CD4-positive, alpha-beta T cell treated with Interleukin-4 for 1 hour (primary cell): ENCODE results near the gene KRT38.
A peak's percentile ranks its signal among the peaks of the same experiment; 100 is the strongest.

Experiments
- DNase-seq, 2 donors: peaks; one replicate each; pipeline ENCODE4 v3.0.0-alpha.2; 2020 to 2022

KRT38 gene

DNA sequence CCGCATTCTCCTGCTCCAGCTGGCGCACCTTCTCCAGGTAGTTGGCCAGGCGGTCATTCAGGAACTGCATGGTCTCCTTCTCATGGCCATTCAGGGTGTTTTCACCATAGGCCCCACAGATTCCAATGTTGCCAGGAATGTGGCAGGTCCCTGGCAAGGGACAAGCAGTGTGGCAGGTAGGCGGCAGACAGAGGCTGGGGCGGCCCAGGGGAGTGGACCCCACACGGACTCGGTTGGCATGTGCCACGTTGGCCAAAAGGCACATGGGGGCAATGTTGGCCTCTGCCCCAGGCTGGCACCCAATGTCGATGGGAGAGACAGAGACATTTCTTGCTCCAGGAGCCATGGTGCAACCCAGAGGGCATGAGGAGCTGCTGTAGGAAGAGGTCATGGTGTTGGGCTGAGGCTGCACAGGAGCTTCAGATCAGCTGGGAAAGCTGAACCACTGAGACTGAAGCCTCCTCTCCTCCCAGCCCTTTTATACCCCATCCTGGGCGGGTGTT, at the start of gene KRT38:
TSS of gene KRT38 (minus strand) at position 453 of the 503 bp plus-strand sequence. CDS start at position 391, 62 bp downstream.
- DNase-seq, result no peak

DNA sequence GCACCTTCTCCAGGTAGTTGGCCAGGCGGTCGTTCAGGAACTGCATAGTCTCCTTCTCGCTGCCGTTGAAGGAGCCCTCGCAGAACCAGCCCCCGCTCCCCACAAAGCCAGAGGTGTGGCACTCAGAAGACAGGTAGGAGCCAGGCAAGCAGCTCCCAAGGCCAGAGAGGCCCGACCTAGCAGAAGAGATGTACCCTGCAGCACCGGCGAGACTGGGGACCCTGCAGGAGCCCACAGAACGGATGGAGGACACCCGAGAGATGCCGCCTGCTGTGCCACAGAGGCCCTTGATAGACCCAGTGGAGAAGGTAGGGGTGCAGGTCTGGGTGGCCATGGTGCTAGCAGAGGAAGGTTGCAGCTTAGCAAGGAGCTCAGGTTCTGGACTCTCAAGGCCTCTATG, 48.7 kb upstream of the KRT38 start, which contains the start of gene KRT36:
TSS of gene KRT36 (minus strand) at position 380 of the 400 bp plus-strand sequence. CDS start at position 334, 46 bp downstream.
- no peak for DNase-seq

DNA sequence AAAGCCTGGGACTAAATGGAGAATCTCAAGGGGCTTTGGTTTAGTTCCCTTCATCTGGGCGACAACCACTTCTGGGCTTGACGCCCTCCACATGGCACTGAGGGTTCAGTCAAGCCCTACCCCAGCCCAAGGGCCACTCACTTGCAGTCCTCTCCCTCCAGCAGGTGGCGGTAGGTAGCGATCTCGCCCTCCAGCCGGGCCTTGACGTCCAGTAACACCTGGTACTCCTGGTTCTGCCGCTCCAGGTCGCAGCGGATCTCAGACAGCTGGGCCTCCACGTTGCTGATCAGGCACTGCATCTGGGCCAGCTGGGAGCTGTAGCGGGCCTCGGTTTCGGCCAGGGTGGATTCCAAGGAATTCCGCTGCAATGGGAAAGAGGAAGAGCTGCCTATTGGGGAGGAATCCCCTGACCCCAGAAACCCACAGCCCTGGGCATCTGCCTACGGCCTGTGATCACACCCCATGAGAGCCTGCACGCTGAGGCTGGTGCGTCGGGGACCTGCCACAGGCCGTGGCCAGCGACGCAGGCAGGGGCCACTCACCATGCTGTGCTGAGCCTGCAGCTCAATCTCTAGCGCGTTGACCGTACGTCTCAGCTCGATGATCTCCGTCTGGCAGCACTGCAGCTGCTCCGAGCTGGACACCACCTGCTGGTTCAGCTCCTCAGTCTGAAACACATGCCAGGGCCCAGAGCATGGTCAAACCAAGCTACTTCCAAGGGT, 46.2 kb upstream of the KRT38 start:
- DNase-seq, result peak in 1 of 2 donors; percentile 35

DNA sequence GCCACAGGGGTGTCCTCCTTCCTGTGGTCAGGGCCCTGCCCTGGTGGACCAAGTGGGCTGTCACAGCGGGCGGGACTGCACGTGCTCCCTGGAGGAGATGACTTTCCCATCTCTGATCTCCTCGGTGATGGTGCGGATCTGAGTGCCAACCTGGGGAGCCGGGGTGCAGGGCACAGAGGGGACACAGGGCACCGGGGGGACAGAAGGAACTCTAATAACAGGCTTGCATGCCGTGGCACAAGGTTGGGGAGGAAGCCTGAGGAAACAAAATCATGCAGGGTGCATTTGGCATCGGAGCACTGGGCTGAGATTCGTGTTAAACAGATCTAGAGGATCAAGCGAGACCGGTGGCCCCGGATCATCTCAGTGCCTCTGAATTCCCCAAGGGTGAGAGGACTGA, 45.5 kb upstream of the KRT38 start:
- DNase-seq, result no peak

DNA sequence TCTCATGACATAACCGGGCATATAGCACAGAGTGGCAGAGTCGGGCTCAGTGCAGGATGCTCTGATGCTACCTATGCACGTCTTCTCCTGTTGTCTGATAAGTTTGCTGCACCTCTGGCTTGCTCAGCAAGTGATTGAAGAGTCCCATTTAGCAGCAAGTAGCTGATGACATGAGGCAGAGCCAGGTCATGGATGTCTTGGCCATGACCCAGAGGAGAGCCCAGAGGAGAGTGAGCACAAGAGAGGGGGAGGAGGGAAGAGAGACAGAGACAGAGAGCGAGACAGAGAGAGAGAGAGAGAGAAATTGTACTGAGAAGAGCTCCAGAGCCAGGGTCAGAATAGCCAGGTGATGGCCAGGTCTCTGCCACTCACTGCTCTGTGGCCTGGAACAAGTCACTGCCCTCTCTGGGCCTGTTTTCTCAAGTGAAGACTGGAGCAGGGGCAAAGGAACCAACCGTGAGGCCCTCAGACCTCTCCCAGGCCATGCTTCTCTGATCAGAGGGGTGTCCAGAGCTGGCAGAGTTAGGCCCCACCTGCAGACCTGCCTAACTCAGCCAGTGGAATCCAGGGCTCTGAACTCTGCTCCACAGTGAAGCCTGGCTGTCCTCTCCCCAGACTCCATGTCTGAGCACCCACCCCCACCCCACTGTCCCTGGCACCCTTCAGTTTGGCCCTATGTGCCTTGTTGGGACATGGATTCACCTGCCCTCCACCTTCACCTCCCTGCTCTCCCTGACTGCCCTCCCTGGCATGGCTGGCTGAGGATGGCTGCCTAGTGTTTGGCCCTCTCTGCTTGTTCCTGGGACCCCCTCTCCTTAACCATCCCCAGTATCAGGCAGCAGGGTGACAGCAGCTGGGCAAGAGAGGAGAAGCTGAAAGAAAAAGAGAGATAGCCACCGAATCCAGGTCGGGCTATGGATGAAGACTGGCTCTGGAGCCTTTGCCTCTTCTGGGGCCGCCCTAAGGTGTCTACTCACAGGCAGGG, 44.4 kb upstream of the KRT38 start:
- DNase-seq, result no peak

DNA sequence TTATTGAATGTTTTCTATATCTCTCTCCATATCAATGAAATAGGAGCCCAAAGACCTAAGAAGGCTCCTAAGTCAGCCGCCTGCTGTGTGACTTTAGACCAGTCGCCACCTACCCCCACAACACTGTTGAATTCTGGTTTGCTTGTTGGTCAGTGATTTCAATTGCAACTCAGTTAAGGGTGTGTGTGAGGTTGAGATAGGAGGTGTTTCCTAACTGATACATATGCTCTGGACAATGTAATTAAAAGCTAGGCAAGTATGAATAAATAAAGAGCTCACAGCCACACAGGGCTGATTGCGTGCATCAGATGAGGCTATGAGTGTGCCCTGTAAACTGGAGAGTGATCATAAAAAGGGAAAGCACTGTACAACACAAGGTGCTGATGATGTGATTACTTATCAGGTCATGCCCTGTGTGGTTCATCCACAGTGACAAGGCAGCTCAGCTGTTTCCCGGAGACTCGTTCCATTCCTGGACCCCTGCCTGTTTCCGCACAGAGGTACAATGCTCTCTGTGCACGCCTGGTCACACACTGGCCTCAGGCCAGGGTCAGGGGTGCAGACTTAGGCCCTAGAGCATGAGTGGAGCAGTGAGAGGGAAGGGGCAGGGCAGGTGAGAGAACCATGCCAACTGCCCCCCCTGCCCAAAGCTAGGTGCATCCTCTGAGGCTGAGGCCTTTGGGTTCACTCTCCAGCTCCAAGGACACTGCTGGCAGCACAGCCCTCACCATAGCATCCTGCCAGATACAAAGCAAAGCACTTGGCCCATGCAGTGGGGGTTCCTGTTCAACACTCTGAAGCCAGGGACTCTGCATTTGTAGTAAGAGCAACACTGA, 43.4 kb upstream of the KRT38 start:
- no peak for DNase-seq

DNA sequence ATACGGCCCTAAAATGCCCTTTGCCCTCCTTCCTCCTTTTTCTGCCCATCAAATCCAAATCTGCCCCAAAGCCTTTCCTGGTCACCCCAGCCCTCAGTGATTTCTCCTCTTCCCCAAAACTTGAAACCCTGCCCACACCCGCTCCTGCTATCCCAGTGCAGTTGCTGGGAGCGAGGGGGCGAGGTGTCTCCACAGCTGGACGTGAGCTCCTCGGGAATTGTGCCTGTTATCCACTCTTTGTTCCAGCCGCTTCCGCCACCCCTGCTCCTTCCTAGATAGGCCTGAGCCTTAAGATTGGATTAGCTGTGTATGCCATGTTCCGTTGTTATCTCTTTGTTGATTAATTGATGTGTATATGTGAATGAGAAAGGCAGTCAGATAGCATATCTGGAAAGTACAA, 42.7 kb upstream of the KRT38 start:
- no peak for DNase-seq

DNA sequence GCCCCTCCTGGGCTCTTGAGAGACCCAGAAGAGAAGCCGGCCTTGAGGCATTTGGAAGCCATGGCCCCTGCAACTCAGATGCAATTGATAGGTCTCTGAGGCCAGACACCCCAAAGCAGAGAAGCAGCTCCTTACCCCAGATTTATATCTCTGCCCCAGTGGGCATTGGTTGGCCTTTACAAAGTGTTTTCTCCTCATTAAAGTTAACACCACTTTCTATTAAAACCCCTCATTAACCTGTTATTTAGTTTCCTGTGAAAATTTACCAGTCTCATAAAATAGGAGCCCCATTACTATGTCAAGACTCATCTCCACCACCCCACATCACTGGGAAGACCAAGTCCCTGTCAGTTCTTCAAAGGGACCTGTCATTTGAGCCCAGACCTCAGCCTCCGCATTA, 40.3 kb upstream of the KRT38 start, which contains the start of gene KRT35:
TSS of gene KRT35 (minus strand) at position 116 of the 400 bp plus-strand sequence. CDS start at position 62, 54 bp downstream.
- DNase-seq, result no peak

DNA sequence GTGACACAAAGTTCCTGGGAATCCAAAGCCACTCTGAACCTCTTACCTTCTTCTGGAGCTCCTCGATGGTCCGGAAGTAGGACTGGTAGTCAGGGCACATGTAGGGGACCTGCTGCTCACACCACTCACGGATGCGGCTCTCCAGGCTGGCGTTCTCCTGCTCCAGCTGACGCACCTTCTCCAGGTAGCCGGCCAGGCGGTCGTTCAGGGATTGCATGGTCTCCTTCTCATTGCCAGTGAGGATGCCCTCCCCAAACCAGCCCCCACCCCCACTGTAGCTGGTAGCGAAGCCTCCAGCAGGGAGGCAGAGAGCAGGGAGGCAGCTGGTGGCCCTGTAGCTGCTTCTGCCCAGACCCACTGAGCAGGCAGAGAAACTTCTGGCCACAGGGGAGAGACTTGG, 39.8 kb upstream of the KRT38 start:
- DNase-seq, result no peak

DNA sequence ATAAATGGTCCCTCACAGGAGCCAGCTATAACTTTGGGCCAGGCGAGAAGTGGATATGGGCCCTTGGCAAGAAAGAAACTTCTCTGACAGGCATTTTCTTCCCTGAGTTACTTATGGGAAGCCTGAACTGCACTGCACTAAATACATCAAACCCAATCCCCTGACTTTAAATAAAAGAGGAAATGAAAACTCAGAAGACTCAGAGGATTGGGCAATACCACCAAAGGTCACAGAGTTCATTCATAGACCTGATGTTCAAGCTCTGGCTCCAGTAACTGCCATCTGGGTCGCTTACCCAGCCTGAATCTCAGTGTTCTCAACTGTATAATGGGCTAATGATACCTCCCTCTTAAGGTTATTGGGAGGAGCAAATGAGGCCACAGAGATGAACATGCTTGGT, 39.4 kb upstream of the KRT38 start:
- DNase-seq, result no peak

DNA sequence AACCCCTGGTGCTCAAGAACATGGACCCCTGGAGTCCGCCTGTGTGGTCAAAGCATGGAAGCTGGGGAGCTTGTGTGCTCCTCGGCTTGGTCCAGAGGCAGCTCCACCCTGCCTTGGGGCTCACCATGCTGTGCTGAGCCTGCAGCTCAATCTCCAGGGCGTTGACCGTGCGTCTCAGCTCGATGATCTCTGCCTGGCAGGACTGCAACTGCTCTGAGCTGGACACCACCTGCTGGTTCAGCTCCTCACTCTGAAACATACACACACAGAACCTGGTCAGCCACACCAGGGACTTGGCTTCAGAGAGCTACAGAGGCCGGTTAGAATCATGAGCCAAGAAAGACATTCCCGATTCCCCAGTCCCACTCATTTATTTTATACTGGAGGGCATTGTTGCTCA, 37.5 kb upstream of the KRT38 start:
- DNase-seq, result no peak

DNA sequence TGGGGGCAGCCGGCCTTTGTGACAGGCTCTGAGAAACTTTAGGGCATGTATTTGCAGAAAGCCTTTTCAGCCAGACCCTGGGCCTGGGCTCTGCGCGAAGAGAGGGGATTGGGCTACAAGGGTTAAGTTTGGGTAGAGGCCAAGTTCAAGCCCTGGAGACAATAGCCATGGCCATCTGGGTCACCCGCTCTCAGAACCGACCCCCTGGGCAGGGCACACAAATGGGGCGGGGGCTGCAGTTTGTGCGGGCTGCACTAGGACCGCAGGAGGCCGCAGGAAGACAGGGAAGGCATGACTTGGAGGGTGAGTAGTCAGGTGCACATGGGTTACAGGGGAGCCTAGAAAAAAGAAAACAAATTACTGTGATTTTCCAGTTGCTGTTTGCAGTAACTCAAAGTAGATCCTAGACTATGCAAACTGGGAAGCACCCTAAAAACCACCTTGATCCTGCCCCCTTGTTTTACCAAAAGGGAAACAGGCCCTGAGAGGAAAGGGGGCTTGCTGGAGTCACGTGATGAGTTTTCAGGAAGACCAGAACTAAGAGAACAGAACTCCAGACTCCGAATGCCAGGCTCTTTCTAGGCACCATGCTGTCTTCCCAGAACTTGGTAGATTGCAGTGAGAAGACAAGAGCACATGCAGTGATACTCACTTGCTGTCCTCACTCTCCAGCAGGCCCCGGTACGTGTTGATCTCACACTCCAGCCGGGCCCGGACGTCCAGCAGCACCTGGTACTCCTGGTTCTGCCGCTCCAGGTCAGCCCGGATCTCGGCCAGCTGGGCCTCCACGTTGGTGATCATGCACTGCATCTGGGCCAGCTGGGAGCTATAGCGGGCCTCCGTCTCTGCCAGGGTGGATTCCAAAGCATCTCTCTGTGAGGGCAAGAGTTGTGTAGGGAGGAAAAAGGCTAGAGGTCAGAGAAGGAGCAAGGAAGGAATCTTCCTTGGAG, 36.4 kb upstream of the KRT38 start:
- no peak for DNase-seq

DNA sequence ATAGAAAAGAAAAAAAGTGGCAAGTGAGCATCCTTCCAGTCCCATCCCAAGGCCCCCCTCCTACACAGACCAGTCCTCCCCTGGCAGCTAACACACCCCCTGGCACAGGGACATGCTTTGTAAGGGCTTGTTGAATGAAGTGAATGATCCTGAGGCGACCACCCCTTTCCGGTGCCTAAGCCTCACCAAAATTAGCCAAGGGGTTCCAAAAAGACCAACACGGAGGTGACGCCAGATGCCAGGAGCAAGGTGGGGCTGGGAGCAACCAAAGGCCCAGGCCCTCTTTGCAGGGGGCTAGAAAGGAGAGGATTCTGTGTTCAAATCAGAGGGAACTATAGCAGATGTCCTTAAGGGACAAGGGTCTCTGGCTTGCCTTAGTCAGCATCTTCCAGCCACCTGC, 34.6 kb upstream of the KRT38 start:
- DNase-seq, result no peak

DNA sequence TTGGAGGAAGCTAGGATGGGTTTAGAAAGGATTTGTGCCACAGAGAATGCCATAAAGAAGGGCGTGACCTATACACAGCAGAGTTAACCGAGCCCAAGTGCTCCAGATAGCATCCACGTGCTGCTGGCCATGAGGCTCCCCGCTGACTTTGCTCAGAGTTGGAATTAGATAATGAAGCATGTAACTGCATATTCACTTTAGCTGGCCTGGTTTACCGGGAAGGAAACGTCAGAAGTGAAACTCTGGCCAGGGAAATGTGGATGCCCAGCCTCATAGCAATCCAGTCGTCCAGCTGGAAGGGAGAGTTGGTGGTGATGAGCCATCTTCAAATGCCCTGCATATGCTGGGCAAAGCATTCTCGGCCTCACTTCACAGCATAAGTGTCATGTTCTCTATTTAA, 34.1 kb upstream of the KRT38 start:
- no peak for DNase-seq

DNA sequence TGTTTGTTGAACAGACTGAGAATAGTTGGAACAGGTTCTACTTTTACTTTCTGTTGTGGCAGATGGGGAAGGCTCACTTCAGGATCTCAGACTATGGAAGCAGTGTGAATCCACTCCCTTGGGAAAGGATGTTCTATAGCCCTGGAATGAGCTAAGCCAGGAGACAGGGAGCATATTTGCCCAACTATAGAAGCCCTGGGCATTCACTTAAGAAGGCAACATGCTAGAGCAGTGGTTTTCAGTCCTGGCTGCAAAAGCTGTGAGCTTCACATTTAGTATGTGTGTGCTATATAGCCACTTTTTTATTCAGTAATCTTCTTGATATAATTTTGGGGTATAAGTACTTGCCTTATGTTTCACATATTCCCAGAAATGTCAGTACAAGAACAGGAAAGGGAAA, 27.6 kb upstream of the KRT38 start:
- no peak for DNase-seq

DNA sequence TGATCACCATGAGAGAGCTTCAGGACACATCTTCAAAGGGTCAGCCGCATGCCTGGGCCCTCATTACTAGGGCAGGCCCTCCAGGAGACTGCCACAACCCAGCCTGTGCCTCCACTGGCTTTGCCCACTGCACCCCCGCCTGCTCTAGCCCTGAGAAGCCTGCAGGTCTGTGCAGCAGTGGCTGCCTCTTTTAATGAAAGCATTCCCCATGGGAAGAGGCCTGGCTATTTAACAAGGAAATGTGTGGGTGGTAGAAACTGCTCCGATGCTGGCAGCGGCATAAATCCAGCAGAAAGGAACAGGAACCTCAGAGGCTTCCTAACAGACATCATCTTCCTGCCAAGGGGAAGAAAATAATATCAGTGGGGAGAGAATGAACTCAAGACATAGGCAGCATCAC, 26.8 kb upstream of the KRT38 start:
- no peak for DNase-seq

DNA sequence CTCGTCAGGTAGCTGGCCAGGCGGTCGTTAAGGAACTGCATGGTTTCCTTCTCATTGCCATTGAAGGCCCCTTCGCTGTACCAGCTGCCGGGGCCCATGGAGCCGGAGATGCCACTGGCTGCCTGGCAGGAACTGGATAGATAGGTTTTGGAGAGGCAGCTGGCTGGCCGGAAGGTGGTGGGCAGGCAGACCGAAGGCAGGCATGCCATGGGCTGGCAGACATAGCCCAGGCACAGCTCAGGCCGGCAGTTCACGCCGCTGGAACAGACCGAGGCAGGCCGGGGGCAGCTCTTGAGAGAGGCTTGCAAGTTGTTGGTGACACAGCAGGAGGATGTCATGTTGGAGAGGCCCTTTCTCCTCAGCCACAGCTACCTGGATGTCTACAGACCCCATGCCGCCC, 26.2 kb upstream of the KRT38 start, which contains the start of gene KRT32:
TSS of gene KRT32 (minus strand) at position 399 of the 400 bp plus-strand sequence. CDS start at position 338, 61 bp downstream.
- DNase-seq, result no peak

DNA sequence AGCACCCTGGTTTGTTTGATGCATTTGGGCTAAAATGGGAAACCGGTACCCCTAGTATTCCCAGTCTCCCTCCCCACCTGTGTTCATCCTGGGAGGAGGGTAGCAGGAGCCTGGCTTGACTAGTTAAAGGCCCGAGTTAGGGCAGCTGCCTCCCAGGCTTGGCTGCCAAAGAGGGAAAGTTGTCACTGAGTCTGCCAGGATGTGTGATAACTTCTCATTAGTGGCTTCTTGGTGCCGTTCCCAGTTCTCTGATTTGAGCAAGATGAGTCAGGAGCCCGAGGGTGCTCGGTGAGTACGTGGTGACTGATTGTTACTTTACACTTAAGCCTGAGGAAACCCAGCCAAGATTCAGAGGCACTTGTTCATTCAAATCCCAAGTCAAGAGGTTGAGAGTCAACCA, 23.9 kb upstream of the KRT38 start:
- DNase-seq, result no peak

DNA sequence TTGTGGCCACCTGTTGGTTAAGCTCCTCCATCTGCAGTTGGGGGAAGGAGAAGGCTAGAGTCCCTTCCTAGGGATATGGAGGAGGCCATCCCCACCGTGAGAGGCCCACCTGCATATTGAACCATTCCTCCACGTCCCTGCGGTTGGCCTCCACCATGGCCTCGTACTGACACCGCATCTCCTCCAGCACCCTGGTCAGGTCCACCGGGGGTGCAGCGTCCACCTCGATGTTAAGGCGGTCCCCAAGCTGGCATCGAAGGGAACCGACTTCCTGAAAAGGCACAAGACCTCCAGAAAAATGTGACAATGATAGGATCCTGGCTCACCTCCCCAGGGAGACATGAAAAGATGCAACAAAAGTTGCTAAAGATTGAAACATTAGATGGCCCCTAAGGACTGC, 23.4 kb upstream of the KRT38 start:
- DNase-seq, result no peak

DNA sequence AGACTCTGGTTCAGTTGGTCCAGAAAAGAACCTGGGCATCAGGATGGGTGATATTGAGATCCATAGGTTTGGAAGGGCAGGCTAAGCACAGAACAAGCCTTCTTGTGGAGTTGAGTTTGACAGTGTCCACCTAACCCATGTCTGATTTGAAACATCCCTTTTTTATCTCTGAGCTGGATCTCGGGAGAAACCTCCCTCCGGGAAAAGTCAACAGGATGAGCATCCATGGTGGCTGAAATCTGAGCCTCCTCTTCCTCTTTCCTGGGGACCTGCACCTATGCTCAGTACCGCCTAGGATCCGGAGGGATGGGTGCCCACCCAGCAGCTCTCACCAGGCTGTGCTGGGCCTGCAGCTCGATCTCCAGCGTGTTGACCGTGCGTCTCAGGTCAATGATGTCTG, 23.0 kb upstream of the KRT38 start:
- DNase-seq, result no peak

DNA sequence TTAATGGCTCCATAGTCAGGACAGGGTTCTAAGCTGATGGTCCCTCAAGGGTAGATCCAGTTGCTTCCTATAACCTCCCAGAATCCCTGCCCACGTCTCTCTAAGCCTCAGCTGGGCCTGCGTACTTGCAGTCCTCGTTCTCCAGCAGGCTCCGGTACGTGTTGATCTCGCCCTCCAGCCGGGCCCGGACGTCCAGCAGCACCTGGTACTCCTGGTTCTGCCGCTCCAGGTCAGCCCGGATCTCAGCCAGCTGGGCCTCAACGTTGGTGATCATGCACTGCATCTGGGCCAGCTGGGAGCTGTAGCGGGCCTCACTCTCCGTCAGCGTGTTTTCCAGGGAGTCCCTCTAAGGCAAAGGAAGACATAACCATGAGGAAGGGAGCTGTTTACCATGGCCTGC, 21.9 kb upstream of the KRT38 start:
- no peak for DNase-seq
